GM19463 (cell line): ENCODE data around the gene EMILIN1.
"Not testable (repeated sequence)": the region's sequence is repeated elsewhere in the genome, so short reads cannot be mapped to it uniquely, and the experiment has no call there.

Source experiments
- ATAC-seq: cut with Tn5 transposase; IDR thresholded peaks from one replicate; pipeline ENCODE4 v1.9.1; 2021; ENCODE audit warnings: mild to moderate bottlenecking, moderate library complexity; ENCODE audit not compliant: unreplicated experiment

Gene EMILIN1

GRCh38 chr2:27053776-27054175 lies 24.6 kb upstream of the EMILIN1 start:
- ATAC-seq: no peak

DNA sequence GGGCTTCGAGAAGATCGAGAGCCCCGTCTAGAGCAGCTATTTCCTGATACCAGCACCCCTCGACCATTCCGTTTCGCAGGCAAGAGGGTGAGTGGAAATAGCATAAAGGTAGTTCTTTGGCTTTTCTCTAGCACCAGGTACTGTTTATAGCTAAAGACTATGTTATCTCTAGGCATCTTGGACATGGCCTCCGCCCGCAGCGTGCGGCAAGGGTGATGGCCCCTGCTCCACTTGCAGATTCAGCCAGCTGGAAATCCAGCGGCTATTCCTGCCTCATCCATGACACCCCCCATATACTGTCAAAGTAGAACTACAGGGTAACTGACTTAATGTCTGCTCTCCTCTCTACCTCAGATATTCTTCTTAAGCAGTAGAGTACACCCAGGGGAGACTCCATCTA lies 23.7 kb upstream of the EMILIN1 start:
- ATAC-seq: no peak

DNA sequence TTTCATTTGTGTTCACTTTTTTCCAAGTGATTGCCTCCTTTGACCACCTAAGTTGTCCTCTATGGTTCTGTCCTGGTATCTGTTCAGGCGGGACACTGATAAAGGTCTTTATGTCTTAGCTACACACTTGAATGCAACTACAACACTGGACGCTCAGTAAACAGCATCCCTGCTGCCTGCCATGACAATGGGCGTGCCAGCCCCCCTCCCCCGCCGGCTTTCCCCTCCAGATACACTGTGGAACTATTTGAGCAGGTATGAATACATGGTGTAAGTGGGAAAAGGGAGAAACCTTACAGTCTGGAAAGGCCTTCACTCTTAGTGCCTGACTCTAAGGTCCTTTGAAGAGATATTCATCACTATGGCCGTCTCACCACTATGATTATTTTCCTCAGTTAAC lies 21.2 kb upstream of the EMILIN1 start:
- ATAC-seq: no peak

GRCh38 chr2:27058210-27058609 lies 20.2 kb upstream of the EMILIN1 start:
- ATAC-seq: no peak

DNA sequence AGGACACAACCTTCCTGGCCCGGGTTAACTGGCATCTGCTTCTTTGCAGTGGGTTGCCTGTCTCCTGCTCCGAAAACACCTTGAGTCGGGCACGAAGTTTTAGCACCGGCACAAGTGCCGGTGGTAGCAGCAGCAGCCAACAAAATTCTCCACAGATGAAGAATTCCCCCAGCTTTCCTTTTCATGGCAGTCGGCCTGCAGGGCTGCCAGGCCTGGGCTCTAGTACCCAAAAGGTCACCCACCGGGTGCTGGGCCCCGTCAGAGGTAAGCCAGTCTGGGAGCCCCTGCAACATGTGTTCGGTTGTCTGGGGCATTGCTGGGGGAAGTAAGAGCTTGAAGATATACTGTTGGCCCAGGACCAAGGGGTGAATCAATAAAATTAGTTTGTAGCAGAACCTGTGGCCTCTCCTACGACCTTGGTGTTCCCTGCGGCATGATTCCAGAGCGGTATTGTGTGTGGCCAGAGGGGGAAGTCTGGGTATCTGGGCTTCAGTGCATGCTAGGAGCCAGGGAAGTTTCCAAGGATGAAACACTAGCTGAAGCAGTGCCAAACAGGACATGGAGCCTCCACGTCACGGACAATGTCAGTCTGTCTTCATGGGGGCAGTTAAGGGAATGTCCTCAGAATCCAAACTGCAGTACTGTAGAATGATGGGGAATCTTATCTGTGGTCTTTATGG lies 19.1 kb upstream of the EMILIN1 start:
- ATAC-seq: no peak

- no peak for ATAC-seq
Observed at GRCh38 chr2:27060323-27060722, 18.1 kb upstream of the EMILIN1 start.

GRCh38 chr2:27065128-27065527 lies 13.3 kb upstream of the EMILIN1 start:
- no peak for ATAC-seq

GRCh38 chr2:27067385-27067784 lies 11.0 kb upstream of the EMILIN1 start:
- no peak for ATAC-seq

GRCh38 chr2:27069436-27069835 lies 9.0 kb upstream of the EMILIN1 start:
- no peak for ATAC-seq

GRCh38 chr2:27069961-27070618 lies 8.3 kb upstream of the EMILIN1 start:
- ATAC-seq: no peak

- ATAC-seq: no peak
Observed at GRCh38 chr2:27070653-27071276, 7.7 kb upstream of the EMILIN1 start.

GRCh38 chr2:27071277-27071989 lies 7.0 kb upstream of the EMILIN1 start, which contains the start of gene OST4:
Gene OST4, minus strand, starts transcription at chr2:27071654.
- peak; percentile 87 for ATAC-seq

GRCh38 chr2:27071990-27072830 lies 6.2 kb upstream of the EMILIN1 start:
- no peak for ATAC-seq

- no peak for ATAC-seq
Observed at GRCh38 chr2:27072920-27073319, 5.5 kb upstream of the EMILIN1 start.

GRCh38 chr2:27073782-27074181 lies 4.6 kb upstream of the EMILIN1 start:
- no peak for ATAC-seq

GRCh38 chr2:27074738-27075565 lies 3.5 kb upstream of the EMILIN1 start:
- no peak for ATAC-seq

GRCh38 chr2:27075566-27075871 lies 2.9 kb upstream of the EMILIN1 start:
- ATAC-seq: not testable (repeated sequence)

GRCh38 chr2:27076323-27076722 lies 2.1 kb upstream of the EMILIN1 start:
- ATAC-seq: no peak

GRCh38 chr2:27077231-27077630 lies 1.2 kb upstream of the EMILIN1 start:
- ATAC-seq: no peak
